Measurements from ENCODE around the gene TEX9. TPM values are rescaled to one million over a fixed set of nuclear protein-coding genes. Genes with fewer than 3 reads are reported as not detected.

Gene TEX9
- total and polyA plus RNA-seq, 7 experiments from 2014 or later: 0.44 to 3.1 (median 1.7) TPM

DNA sequence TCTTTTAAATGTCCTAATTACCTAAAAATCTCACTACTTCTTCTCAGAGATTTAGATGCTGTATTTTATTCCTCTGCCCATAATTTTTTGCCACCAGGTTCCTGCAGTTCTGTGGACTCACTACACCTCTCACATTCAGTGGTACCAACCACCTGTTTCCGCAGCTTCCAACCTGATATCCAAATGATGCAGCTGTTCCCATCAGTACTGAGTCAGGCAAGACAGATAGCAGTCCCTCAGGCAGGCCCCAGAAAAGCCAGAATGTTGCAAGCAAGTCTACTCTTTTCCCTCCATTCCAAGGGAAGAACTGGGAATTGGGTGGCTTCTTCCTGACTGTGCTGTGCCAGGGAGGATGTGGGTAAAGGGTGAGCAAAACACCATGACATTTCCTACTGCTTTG, 60.8 kb downstream of the TEX9 start:
- Mint-ChIP-seq H3K4me1 (no peaks in the 10 kb centered on the region), H3K36me3 (peaks cover 0 to 11% (median 9%) of the 10 kb centered on the region in 5 donors), H3K4me3 (no peak overlapping the region), H3K9me3 (peaks cover 3 to 22% (median 6%) of the 10 kb centered on the region in 11 donors), H3K27me3 (peaks cover 0 to 13% (median 4%) of the 10 kb centered on the region in 5 donors), H3K27ac (no peak overlapping the region)
- Histone ChIP-seq H3K36me3 (ENCODE audit: control insufficient read depth in 2 of 3, insufficient read depth in 3 of 3, low read length in 3 of 3) (no peaks in the 10 kb centered on the region), H3K4me1 (ENCODE audit: control insufficient read depth in 2 of 2, insufficient read depth in 2 of 2, low read length in 2 of 2) (no peaks in the 10 kb centered on the region), H3K27ac (ENCODE audit: low read depth, low read length) (no peak overlapping the region), H3K9me3 (ENCODE audit: control insufficient read depth in 2 of 3, low read length in 3 of 3) (no peaks in the 10 kb centered on the region), H3K27me3 (ENCODE audit: control insufficient read depth in 2 of 2, insufficient read depth in 2 of 2, low read length in 2 of 2) (no peaks in the 10 kb centered on the region), H3K4me3 (ENCODE audit: low read length) (no peak overlapping the region)
- ChIA-PET CTCF (no interaction called here), POLR2A (no interaction called here)
- DNase-seq (no peak), ATAC-seq (no peak)
- intact Hi-C loops (cut with micrococcal nuclease): loop anchor here (5.0 to 10.0 kb wide), 3 partner anchors 431 to 779 kb away; partner anchors contain the start of gene NEDD4 (in 1 of the 2)

DNA sequence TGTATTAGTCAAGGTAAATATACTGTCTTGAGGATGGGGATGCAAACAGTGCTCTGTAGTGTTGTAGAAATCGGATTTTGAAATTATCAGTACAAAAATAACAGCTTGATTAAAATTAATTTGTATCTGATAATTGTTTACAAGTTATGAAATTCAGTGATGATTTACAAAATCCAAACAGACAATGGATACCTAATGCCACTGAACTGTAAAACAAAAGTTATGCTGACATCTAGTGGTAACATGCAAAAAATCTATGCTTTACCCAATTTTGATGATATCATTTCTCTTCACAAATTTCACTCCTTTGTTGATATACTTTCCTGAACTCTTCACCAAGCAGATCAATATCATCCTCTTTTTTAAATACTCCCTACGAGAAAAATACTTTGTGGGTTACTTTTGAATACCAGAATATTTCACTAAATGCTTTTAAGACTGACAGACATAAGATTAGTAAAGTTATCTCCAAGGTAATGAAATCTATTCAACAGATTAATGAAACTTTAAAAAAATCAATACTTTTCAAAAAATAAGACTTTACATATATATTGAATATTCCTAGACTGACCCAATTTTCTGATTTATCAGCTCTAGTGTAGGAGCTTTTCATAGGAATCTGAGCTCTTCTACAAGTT, 63.7 kb downstream of the TEX9 start:
- Mint-ChIP-seq H3K4me3 (no peak overlapping the region), H3K4me1 (no peaks in the 10 kb centered on the region), H3K27me3 (peaks cover 0 to 20% (median 9%) of the 10 kb centered on the region in 5 donors), H3K36me3 (peaks cover 0 to 11% (median 9%) of the 10 kb centered on the region in 5 donors), H3K9me3 (peaks cover 3 to 18% (median 5%) of the 10 kb centered on the region in 11 donors), H3K27ac (no peak overlapping the region)
- POLR2A ChIA-PET: no interaction called here
- CTCF ChIA-PET: interaction anchor here (0.6 to 0.9 kb wide), 3 partner anchors 246 to 779 kb away, joined by 3 to 7 read pairs (median 3); no protein-coding TSS in a partner anchor
- Histone ChIP-seq H3K27me3 (ENCODE audit: control insufficient read depth in 2 of 2, insufficient read depth in 2 of 2, low read length in 2 of 2) (peaks cover 0 to 5% of the 10 kb centered on the region in 2 donors), H3K4me3 (ENCODE audit: low read length) (no peak overlapping the region), H3K36me3 (ENCODE audit: control insufficient read depth in 2 of 3, insufficient read depth in 3 of 3, low read length in 3 of 3) (no peaks in the 10 kb centered on the region), H3K4me1 (ENCODE audit: control insufficient read depth in 2 of 2, insufficient read depth in 2 of 2, low read length in 2 of 2) (no peaks in the 10 kb centered on the region), H3K27ac (ENCODE audit: low read depth, low read length) (no peak overlapping the region), H3K9me3 (ENCODE audit: control insufficient read depth in 2 of 3, low read length in 3 of 3) (no peaks in the 10 kb centered on the region)
- intact Hi-C loops (cut with micrococcal nuclease): loop anchor here (1.0 to 10.0 kb wide), 5 partner anchors 180 to 782 kb away; partner anchors contain the start of gene NEDD4 (in 1 of the 2)
- DNase-seq (peak in 3 of 9 donors; percentile 4 to 15 (median 5)), ATAC-seq (no peak)

DNA sequence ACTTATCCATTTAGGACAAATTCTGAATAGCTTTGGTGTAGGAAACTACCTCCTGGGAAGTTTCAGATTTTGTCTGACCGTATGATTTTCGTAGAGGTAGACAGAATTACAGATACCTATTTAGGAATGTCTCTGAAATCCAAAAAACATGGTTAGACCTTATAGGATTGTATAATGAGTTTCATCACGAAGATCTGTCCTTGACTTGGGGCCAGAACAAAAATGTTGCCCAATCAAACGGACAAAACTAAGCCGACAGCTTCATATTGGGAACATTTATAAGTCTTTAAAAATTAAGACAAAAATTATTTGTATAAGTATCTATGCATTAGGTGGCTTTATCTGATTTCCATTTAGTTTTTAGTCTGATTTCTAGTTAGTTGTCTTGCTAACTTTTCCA, 67.1 kb downstream of the TEX9 start:
- ChIA-PET CTCF (no interaction called here), POLR2A (no interaction called here)
- H3K9me3 ChIP-seq (ENCODE audit: control insufficient read depth in 2 of 3, low read length in 3 of 3): no peaks in the 10 kb centered on the region
- DNase-seq: no peak
- H3K4me3 ChIP-seq (ENCODE audit: low read length): no peak overlapping the region
- Mint-ChIP-seq H3K4me1 (no peaks in the 10 kb centered on the region), H3K36me3 (no peaks in the 10 kb centered on the region), H3K27me3 (peaks cover 14 to 34% (median 23%) of the 10 kb centered on the region in 5 donors), H3K9me3 (peaks cover 0 to 6% (median 0%) of the 10 kb centered on the region in 11 donors), H3K27ac (no peak overlapping the region), H3K4me3 (no peak overlapping the region)
- H3K4me1 ChIP-seq (ENCODE audit: control insufficient read depth in 2 of 2, insufficient read depth in 2 of 2, low read length in 2 of 2): no peaks in the 10 kb centered on the region
- no peak overlapping the region for H3K27ac ChIP-seq (ENCODE audit: low read depth, low read length)
- ATAC-seq: no peak
- peaks cover 0 to 5% of the 10 kb centered on the region in 2 donors for H3K27me3 ChIP-seq (ENCODE audit: control insufficient read depth in 2 of 2, insufficient read depth in 2 of 2, low read length in 2 of 2)
- no peaks in the 10 kb centered on the region for H3K36me3 ChIP-seq (ENCODE audit: control insufficient read depth in 2 of 3, insufficient read depth in 3 of 3, low read length in 3 of 3)
- intact Hi-C loops (cut with micrococcal nuclease): no loop called here

DNA sequence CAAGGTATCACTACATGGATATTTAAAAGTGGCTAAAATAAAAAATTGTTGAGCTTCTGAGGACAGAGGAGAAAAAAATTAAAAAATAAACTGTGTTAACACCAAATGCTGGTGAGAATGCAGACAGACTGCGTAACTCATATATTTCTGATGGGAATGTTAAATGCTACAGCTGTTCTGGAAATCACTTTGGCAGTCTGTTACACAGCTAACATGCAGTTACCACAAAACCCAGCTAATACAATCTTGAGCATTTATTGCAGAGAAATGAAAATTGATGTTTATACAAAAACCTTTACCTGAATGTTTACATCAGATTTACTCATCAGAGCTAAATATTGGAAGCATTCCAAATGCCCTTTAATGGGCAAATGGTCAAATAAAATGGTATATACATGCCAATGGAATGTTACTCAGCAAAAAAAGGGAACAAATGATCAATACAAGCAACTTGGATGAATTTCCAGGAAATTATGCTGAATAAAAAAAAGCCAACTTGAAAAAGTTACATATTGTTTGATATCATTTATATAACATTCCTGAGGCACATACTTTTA, 75.1 kb downstream of the TEX9 start:
- H3K27me3 Mint-ChIP-seq: peaks cover 11 to 27% (median 15%) of the 10 kb centered on the region in 5 donors
- no peak overlapping the region for H3K4me3 ChIP-seq (ENCODE audit: low read length)
- no peaks in the 10 kb centered on the region for H3K27me3 ChIP-seq (ENCODE audit: control insufficient read depth in 2 of 2, insufficient read depth in 2 of 2, low read length in 2 of 2)
- no peak for ATAC-seq
- POLR2A ChIA-PET: no interaction called here
- H3K4me1 Mint-ChIP-seq: no peaks in the 10 kb centered on the region
- H3K4me3 Mint-ChIP-seq: no peak overlapping the region
- peaks cover 0 to 3% (median 0%) of the 10 kb centered on the region in 5 donors for H3K36me3 Mint-ChIP-seq
- no peaks in the 10 kb centered on the region for H3K9me3 ChIP-seq (ENCODE audit: control insufficient read depth in 2 of 3, low read length in 3 of 3)
- intact Hi-C loops (cut with micrococcal nuclease): no loop called here
- H3K36me3 ChIP-seq (ENCODE audit: control insufficient read depth in 2 of 3, insufficient read depth in 3 of 3, low read length in 3 of 3): no peaks in the 10 kb centered on the region
- H3K27ac Mint-ChIP-seq: no peak overlapping the region
- CTCF ChIA-PET: no interaction called here
- H3K27ac ChIP-seq (ENCODE audit: low read depth, low read length): no peak overlapping the region
- H3K4me1 ChIP-seq (ENCODE audit: control insufficient read depth in 2 of 2, insufficient read depth in 2 of 2, low read length in 2 of 2): no peaks in the 10 kb centered on the region
- DNase-seq: no peak
- H3K9me3 Mint-ChIP-seq: peaks cover 0 to 14% (median 1%) of the 10 kb centered on the region in 11 donors

DNA sequence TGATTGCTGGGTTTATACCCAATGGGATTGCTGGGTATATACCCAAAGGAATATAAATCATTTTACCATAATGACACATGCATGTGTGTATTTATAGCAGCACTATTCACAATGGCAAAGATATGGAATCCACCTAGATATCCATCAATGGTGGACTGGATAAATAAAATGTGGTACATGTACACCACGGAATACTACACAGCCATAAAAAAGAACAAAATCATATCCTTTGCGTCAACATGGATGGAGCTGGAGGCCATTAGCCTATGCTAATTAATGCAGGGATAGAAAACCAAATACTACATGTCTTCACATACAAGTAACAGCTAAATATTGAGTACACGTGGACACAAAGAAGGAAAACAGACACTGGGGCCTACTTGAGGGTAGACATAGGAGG, 77.1 kb downstream of the TEX9 start:
- H3K4me3 ChIP-seq (ENCODE audit: low read length): no peak overlapping the region
- ChIA-PET POLR2A (no interaction called here), CTCF (no interaction called here)
- peaks cover 0 to 10% (median 1%) of the 10 kb centered on the region in 11 donors for H3K9me3 Mint-ChIP-seq
- H3K4me1 Mint-ChIP-seq: no peaks in the 10 kb centered on the region
- intact Hi-C loops (cut with micrococcal nuclease): no loop called here
- DNase-seq (no peak), ATAC-seq (no peak)
- H3K27ac ChIP-seq (ENCODE audit: low read depth, low read length): no peak overlapping the region
- no peaks in the 10 kb centered on the region for H3K27me3 ChIP-seq (ENCODE audit: control insufficient read depth in 2 of 2, insufficient read depth in 2 of 2, low read length in 2 of 2)
- H3K27ac Mint-ChIP-seq: no peak overlapping the region
- no peaks in the 10 kb centered on the region for H3K9me3 ChIP-seq (ENCODE audit: control insufficient read depth in 2 of 3, low read length in 3 of 3)
- H3K27me3 Mint-ChIP-seq: peaks cover 0 to 14% (median 11%) of the 10 kb centered on the region in 5 donors
- H3K4me3 Mint-ChIP-seq: no peak overlapping the region
- no peaks in the 10 kb centered on the region for H3K4me1 ChIP-seq (ENCODE audit: control insufficient read depth in 2 of 2, insufficient read depth in 2 of 2, low read length in 2 of 2)
- no peaks in the 10 kb centered on the region for H3K36me3 ChIP-seq (ENCODE audit: control insufficient read depth in 2 of 3, insufficient read depth in 3 of 3, low read length in 3 of 3)
- H3K36me3 Mint-ChIP-seq: peaks cover 0 to 3% (median 0%) of the 10 kb centered on the region in 5 donors

DNA sequence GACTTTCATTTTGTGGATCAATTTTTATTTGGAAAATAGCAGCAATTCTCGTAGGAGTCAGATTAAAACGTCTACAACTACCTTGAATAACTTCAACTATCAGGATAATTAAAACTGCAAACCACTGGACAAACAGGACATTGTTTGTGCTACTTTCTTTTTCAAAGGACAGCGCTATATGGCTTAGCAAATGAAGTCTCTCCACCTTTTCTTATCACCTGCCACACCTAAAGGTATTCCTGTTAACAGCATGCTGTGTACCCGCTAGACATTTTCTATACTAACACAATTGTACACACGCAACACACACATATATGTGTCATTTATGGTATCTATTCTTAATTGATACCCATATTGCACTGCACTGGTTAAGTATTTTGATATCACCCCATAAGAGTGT, 80.5 kb downstream of the TEX9 start:
- Mint-ChIP-seq H3K27me3 (peaks cover 2 to 10% (median 7%) of the 10 kb centered on the region in 5 donors), H3K4me3 (no peak overlapping the region), H3K36me3 (peaks cover 0 to 3% (median 0%) of the 10 kb centered on the region in 5 donors), H3K4me1 (no peaks in the 10 kb centered on the region), H3K9me3 (peaks cover 0 to 6% (median 0%) of the 10 kb centered on the region in 11 donors), H3K27ac (no peak overlapping the region)
- Histone ChIP-seq H3K4me3 (ENCODE audit: low read length) (no peak overlapping the region), H3K27ac (ENCODE audit: low read depth, low read length) (no peak overlapping the region), H3K36me3 (ENCODE audit: control insufficient read depth in 2 of 3, insufficient read depth in 3 of 3, low read length in 3 of 3) (no peaks in the 10 kb centered on the region), H3K27me3 (ENCODE audit: control insufficient read depth in 2 of 2, insufficient read depth in 2 of 2, low read length in 2 of 2) (no peaks in the 10 kb centered on the region), H3K9me3 (ENCODE audit: control insufficient read depth in 2 of 3, low read length in 3 of 3) (no peaks in the 10 kb centered on the region), H3K4me1 (ENCODE audit: control insufficient read depth in 2 of 2, insufficient read depth in 2 of 2, low read length in 2 of 2) (no peaks in the 10 kb centered on the region)
- no peak for DNase-seq
- intact Hi-C loops (cut with micrococcal nuclease): no loop called here
- no peak for ATAC-seq
- POLR2A ChIA-PET: no interaction called here
- CTCF ChIA-PET: no interaction called here

DNA sequence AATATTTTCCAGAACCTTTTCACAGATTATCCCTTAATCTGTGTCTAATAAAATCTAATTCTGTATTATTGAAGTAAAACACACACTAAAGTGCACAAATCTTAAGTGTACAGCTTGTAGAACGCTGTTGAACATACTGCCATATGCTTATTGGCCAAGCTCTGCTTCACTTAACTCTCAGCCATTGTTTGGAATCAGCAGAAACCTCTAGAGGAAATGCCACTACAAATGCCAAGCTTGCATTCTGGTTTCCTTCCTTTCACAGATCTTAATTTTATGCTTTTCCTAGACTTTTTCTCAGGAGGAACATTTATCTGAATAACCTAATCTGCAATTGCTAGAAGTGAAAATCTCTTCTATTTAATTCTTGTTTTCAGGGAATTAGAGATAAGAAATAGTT, 89.6 kb downstream of the TEX9 start:
- no peak overlapping the region for H3K27ac ChIP-seq (ENCODE audit: low read depth, low read length)
- intact Hi-C loops (cut with micrococcal nuclease): no loop called here
- no peak overlapping the region for H3K27ac Mint-ChIP-seq
- H3K4me3 ChIP-seq (ENCODE audit: low read length): no peak overlapping the region
- no peaks in the 10 kb centered on the region for H3K36me3 ChIP-seq (ENCODE audit: control insufficient read depth in 2 of 3, insufficient read depth in 3 of 3, low read length in 3 of 3)
- no peak overlapping the region for H3K4me3 Mint-ChIP-seq
- H3K9me3 ChIP-seq (ENCODE audit: control insufficient read depth in 2 of 3, low read length in 3 of 3): no peaks in the 10 kb centered on the region
- H3K27me3 ChIP-seq (ENCODE audit: control insufficient read depth in 2 of 2, insufficient read depth in 2 of 2, low read length in 2 of 2): no peaks in the 10 kb centered on the region
- ChIA-PET CTCF (no interaction called here), POLR2A (no interaction called here)
- peaks cover 11 to 35% (median 19%) of the 10 kb centered on the region in 5 donors for H3K27me3 Mint-ChIP-seq
- peaks cover 0 to 6% (median 0%) of the 10 kb centered on the region in 11 donors for H3K9me3 Mint-ChIP-seq
- DNase-seq (no peak), ATAC-seq (no peak)
- no peaks in the 10 kb centered on the region for H3K4me1 ChIP-seq (ENCODE audit: control insufficient read depth in 2 of 2, insufficient read depth in 2 of 2, low read length in 2 of 2)
- peaks cover 0 to 5% (median 0%) of the 10 kb centered on the region in 5 donors for H3K36me3 Mint-ChIP-seq
- no peaks in the 10 kb centered on the region for H3K4me1 Mint-ChIP-seq
